GM10847 (cell line): ENCODE results near the gene UXT.

ENCODE experiments used
- POLR2A ChIP-seq: IDR thresholded peaks from 2 replicates; pipeline ENCODE4 v1.6.1; 2011; ENCODE audit not compliant: insufficient read length; ENCODE audit errors: extremely low read depth

The UXT gene

DNA sequence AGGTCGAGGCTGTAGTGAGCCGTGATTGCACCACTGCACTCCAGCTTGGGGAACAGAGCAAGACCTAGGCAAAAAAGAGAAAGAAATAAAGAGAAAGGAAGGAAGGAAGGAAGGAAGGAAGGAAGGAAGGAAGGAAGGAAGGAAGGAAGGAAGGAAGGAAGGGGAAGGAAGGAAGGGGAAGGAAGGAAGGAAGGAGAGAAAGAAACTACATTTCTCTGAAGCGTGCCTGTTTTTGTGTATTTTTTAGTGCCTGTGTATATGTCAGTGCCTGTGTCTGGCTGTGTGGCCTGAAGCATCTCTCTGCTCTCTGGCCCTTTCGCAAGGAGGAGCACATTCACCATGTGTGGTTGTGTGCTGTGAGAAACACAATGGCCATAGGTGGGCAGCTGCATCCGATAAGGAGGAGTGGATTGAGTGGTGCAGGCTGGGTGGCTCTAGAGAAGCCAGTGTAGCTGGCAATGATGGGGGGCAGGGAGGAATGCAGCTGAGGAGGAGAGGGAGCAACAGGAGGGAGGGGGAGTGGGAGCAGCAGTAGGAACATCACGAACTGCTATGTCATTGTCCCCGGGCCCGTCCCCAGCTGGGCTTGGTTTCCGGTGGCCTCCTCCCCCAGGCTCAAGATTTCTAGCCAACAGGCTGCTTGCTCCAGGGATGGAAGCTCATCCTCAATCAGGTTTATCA, 50.7 kb downstream of the UXT start:
- no peak for TF ChIP-seq POLR2A

DNA sequence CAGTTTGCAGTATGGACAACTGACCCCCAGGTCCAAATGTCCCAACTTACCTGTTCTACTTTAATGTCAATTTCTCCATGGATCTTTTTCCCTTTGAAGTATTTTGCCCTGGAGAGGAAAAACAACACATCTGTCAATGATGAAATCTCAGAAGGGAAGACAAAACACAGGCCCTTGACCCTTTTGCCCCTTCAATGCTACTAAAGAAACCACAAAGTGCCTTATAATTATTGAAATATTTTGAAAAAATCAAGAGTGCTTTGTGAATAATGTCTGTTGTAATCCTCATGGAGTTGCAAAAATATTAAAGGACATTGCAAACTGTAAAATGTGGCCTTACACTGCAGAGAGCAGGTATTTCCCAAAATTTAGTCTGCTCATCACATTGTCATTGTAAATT, 51.9 kb downstream of the UXT start:
- TF ChIP-seq POLR2A, result no peak

DNA sequence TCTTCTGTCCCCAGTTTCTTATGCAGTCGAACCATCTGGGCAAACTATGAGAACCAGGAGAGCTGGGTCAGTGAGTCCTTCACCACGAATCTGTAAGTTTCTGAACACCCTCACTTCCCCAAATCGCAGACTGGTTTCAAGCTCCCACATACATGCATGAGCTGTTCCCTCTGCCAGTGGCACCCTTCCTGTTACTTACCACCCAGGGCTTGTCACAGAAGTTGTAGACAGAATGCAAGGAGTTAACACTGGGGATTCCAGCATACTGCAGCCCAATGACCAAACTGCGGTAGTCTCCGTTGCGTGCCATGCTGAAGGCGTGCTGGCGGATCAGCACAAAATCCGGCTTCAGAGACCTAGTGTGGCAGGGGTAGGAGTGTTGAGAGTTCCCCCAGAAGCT, 54.0 kb downstream of the UXT start:
- no peak for TF ChIP-seq POLR2A
